ENCODE measurements around the gene CREB3.
A peak's percentile ranks its signal among the peaks of the same experiment; 100 is the strongest.

CREB3 gene

GRCh38 chr9:35703906-35704672, 28.4 kb upstream of the CREB3 start:
- no peak for DNase-seq

GRCh38 chr9:35705372-35705771, 27.1 kb upstream of the CREB3 start:
- DNase-seq, result no peak

- no peak for DNase-seq
Measured at GRCh38 chr9:35705836-35706430, 26.5 kb upstream of the CREB3 start.

GRCh38 chr9:35706951-35707350, 25.5 kb upstream of the CREB3 start:
- DNase-seq, result no peak

GRCh38 chr9:35708146-35708545, 24.3 kb upstream of the CREB3 start:
- no peak for DNase-seq

GRCh38 chr9:35710818-35711500, 21.5 kb upstream of the CREB3 start:
- no peak for DNase-seq

- DNase-seq, result no peak
Measured at GRCh38 chr9:35711501-35712428, 20.7 kb upstream of the CREB3 start.

- no peak for DNase-seq
Measured at GRCh38 chr9:35712762-35713400, 19.6 kb upstream of the CREB3 start.

- DNase-seq, result no peak
Measured at GRCh38 chr9:35713578-35713977, 18.9 kb upstream of the CREB3 start.

GRCh38 chr9:35714123-35714522, 18.3 kb upstream of the CREB3 start:
- DNase-seq, result no peak

- DNase-seq, result no peak
Measured at GRCh38 chr9:35714579-35715252, 17.8 kb upstream of the CREB3 start.

- DNase-seq, result no peak
Measured at GRCh38 chr9:35716230-35716629, 16.2 kb upstream of the CREB3 start.

GRCh38 chr9:35717132-35717870, 15.2 kb upstream of the CREB3 start:
- no peak for DNase-seq

- DNase-seq, result no peak
Measured at GRCh38 chr9:35718721-35719511, 13.6 kb upstream of the CREB3 start.

- DNase-seq, result no peak
Measured at GRCh38 chr9:35719546-35719945, 12.9 kb upstream of the CREB3 start.

- DNase-seq, result no peak
Measured at GRCh38 chr9:35723426-35723825, 9.0 kb upstream of the CREB3 start.

- no peak for DNase-seq
Measured at GRCh38 chr9:35723908-35724307, 8.6 kb upstream of the CREB3 start.

GRCh38 chr9:35725362-35725761, 7.1 kb upstream of the CREB3 start:
- DNase-seq, result no peak

- DNase-seq, result peak; percentile 32
Measured at GRCh38 chr9:35726931-35727330, 5.5 kb upstream of the CREB3 start.

- peak; percentile 55 for DNase-seq
Measured at GRCh38 chr9:35727676-35728040, 4.8 kb upstream of the CREB3 start.
